KMS-11 (cell line): Measurements from ENCODE around the gene DAB1.

Experiments used
- H2AFZ ChIP-seq: fragments of 200-600 bp; sonication (generic); 2 replicates; pipeline ENCODE4 v1.6.1; 2016; ENCODE audit warnings: antibody characterized with exemption, mixed run types, low read depth
- H3K27ac ChIP-seq: fragments of 200-600 bp; sonication (generic); 2 replicates; pipeline ENCODE4 v1.6.1; 2016; ENCODE audit warnings: mild to moderate bottlenecking, mixed run types
- H3K27me3 ChIP-seq: fragments of 200-600 bp; sonication (generic); 2 replicates; pipeline ENCODE4 v1.6.1; 2017; ENCODE audit warnings: mild to moderate bottlenecking, low read depth, mixed run types, moderate library complexity; ENCODE audit not compliant: insufficient read depth
- H3K36me3 ChIP-seq: fragments of 200-600 bp; sonication (generic); 2 replicates; pipeline ENCODE4 v1.6.1; 2017; ENCODE audit warnings: mild to moderate bottlenecking, mixed run types; ENCODE audit not compliant: insufficient read depth
- H3K4me1 ChIP-seq: fragments of 200-600 bp; sonication (generic); 2 replicates; pipeline ENCODE4 v1.6.1; 2016; ENCODE audit warnings: mild to moderate bottlenecking, low read depth, mixed run types; ENCODE audit not compliant: poor library complexity, severe bottlenecking
- H3K4me2 ChIP-seq: fragments of 200-600 bp; sonication (generic); 2 replicates; pipeline ENCODE4 v1.7.0; 2016; ENCODE audit warnings: mild to moderate bottlenecking, mixed run types
- H3K4me3 ChIP-seq: fragments of 200-600 bp; sonication (generic); IDR thresholded peaks from 2 replicates; pipeline ENCODE4 v1.6.1; 2017; ENCODE audit warnings: low read depth, low read length, mixed read lengths; ENCODE audit not compliant: insufficient read depth
- H3K79me2 ChIP-seq: fragments of 200-600 bp; sonication (generic); 2 replicates; pipeline ENCODE4 v1.6.1; 2016; ENCODE audit warnings: low read depth, mixed run types; ENCODE audit not compliant: insufficient read depth
- H3K9ac ChIP-seq: fragments of 200-600 bp; sonication (generic); 2 replicates; pipeline ENCODE4 v1.6.1; 2016; ENCODE audit warnings: mild to moderate bottlenecking, mixed run types
- H4K20me1 ChIP-seq: fragments of 200-600 bp; sonication (generic); 2 replicates; pipeline ENCODE4 v1.6.1; 2016; ENCODE audit warnings: mild to moderate bottlenecking, mixed run types; ENCODE audit not compliant: insufficient read depth
- TF ChIP-seq, protein P1 (sequence below): fragments of 200-600 bp; sonication (generic); conservative IDR thresholded peaks from 2 replicates; pipeline ENCODE4 v1.6.1; 2017; ENCODE audit warnings: low read depth, mild to moderate bottlenecking, antibody characterized with exemption, low read length, moderate library complexity, mixed read lengths

Gene DAB1

DNA sequence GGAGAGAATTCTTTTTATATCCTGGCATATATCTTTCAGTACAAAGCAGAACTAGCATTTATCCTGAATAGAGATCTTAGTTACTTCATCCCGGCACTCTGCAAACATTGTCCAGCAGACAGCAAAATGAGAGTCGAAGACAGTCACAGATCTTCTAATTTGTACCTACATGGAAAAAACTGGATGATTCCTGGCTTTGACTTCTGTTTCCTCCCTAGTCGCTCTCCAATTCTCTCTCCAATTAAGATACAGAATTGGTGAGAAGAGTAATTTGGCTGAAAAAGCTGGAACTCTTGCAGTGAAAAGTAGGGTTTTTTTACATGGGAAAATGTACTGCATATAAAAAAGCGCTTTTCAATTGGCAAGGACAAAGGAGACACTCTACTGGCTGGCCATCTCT is 307.0 kb downstream of the DAB1 start:
- H3K27me3 ChIP-seq: no peaks in the 10 kb centered on the region
- TF ChIP-seq, protein P1, sequence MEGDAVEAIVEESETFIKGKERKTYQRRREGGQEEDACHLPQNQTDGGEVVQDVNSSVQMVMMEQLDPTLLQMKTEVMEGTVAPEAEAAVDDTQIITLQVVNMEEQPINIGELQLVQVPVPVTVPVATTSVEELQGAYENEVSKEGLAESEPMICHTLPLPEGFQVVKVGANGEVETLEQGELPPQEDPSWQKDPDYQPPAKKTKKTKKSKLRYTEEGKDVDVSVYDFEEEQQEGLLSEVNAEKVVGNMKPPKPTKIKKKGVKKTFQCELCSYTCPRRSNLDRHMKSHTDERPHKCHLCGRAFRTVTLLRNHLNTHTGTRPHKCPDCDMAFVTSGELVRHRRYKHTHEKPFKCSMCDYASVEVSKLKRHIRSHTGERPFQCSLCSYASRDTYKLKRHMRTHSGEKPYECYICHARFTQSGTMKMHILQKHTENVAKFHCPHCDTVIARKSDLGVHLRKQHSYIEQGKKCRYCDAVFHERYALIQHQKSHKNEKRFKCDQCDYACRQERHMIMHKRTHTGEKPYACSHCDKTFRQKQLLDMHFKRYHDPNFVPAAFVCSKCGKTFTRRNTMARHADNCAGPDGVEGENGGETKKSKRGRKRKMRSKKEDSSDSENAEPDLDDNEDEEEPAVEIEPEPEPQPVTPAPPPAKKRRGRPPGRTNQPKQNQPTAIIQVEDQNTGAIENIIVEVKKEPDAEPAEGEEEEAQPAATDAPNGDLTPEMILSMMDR: no peak
- no peak overlapping the region for H3K4me3 ChIP-seq
- H3K79me2 ChIP-seq: no peaks in the 10 kb centered on the region
- H3K4me1 ChIP-seq: no peaks in the 10 kb centered on the region
- no peaks in the 10 kb centered on the region for H4K20me1 ChIP-seq
- H3K4me2 ChIP-seq: no peak overlapping the region
- no peak overlapping the region for H2AFZ ChIP-seq
- no peak overlapping the region for H3K27ac ChIP-seq
- no peaks in the 10 kb centered on the region for H3K36me3 ChIP-seq
- H3K9ac ChIP-seq: no peak overlapping the region

DNA sequence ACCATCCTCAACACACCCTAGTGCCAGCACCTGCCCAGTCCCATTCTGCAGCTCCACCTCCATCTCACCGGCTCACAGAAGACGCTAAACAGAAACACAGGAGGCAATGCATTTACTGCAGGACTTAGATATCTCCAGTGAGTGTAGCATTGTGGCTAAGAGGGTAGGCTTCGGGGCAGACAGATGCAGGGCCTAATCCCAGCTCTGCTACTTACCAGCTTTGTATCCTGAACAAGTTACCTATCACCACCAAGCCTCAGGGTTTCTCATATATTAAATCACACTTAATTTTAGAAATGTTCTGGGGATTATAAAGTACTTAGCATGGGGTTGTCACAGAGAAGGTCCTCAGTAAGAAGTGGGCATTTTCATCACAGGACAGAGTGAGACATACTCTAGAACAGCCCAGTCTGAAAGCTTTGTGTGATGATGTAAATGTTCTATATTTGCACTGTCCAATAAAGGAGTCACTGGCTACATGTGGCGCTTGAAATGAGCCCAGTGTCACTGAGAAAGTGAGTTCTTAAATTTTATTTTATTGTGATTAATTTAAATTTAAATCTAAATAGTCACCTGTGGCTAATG is 308.7 kb downstream of the DAB1 start:
- Histone ChIP-seq H3K79me2 (no peaks in the 10 kb centered on the region), H3K9ac (no peak overlapping the region), H3K4me2 (no peak overlapping the region), H3K4me3 (no peak overlapping the region), H4K20me1 (no peaks in the 10 kb centered on the region), H3K36me3 (no peaks in the 10 kb centered on the region), H3K27ac (no peak overlapping the region), H3K4me1 (no peaks in the 10 kb centered on the region), H3K27me3 (no peaks in the 10 kb centered on the region), H2AFZ (no peak overlapping the region)
- TF ChIP-seq, protein P1: no peak

DNA sequence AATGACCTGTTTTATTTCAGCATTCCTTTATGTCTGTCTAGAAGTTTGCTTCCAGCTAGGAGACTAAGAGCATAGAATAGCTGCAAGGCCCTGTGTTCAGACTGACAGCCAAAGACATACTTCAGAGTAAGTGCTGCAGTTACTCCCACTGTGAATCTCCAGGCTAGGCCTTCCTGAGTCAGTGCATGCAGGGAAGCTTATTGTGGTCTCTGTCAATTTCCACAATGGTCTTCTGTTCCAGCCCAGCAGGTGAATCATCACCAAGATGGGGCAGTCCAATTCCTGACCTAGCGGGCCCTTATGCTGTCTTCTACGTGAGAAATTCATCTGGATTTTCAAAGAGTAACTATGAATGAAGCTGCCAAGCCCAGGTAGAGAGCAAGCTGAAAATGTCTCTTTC is 311.7 kb downstream of the DAB1 start:
- Histone ChIP-seq H3K36me3 (no peaks in the 10 kb centered on the region), H3K27me3 (no peaks in the 10 kb centered on the region), H3K4me3 (no peak overlapping the region), H3K27ac (no peak overlapping the region), H3K79me2 (no peaks in the 10 kb centered on the region), H3K9ac (no peak overlapping the region), H3K4me2 (no peak overlapping the region), H4K20me1 (no peaks in the 10 kb centered on the region), H3K4me1 (no peaks in the 10 kb centered on the region), H2AFZ (no peak overlapping the region)
- TF ChIP-seq, protein P1: no peak

DNA sequence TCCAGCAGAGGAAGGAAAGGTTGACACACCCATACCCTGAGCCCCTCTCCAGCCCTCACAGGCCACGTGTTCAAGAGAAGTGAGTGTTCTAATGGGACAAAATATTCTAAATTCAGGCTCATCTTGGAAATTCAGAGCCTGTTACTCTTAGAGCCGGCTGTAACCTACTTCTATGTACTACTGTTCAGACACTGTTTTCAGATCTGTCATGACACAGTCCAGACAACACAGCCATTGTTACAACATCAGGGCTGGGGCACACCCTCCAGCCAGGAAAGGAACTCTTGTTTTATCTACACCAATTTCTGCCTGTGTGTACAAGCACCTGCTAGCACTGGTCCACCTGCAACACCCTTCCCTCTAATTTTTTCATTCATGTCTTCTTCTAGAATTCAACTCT is 312.7 kb downstream of the DAB1 start:
- H3K4me2 ChIP-seq: no peak overlapping the region
- no peaks in the 10 kb centered on the region for H3K36me3 ChIP-seq
- H3K4me3 ChIP-seq: no peak overlapping the region
- H2AFZ ChIP-seq: no peak overlapping the region
- H3K27me3 ChIP-seq: no peaks in the 10 kb centered on the region
- H3K27ac ChIP-seq: no peak overlapping the region
- H3K79me2 ChIP-seq: no peaks in the 10 kb centered on the region
- no peaks in the 10 kb centered on the region for H3K4me1 ChIP-seq
- H3K9ac ChIP-seq: no peak overlapping the region
- no peaks in the 10 kb centered on the region for H4K20me1 ChIP-seq
- TF ChIP-seq, protein P1: no peak
